PC-9 (cell line): Measurements from ENCODE around the gene CIAO3. TPM values are rescaled to one million over a fixed set of nuclear protein-coding genes. Genes with fewer than 3 reads are reported as not detected.

ENCODE experiments used
- BruUV-seq: library from RNA; stranded (reverse); fragments of 400-500 nt; replicated peaks from 2 replicates; lab custom pipeline; 2021; lab: Mats Ljungman, UMichigan
- CTCF ChIA-PET: fragments of 300-600 bp; sonication (Branson Sonifier 250); formaldehyde crosslinking; loops from one replicate; lab custom pipeline; 2022; ENCODE audit warnings: antibody characterized with exemption; lab: Charles Lee
- POLR2A ChIA-PET: fragments of 300-600 bp; sonication (Branson Sonifier 250); formaldehyde crosslinking; loops from one replicate; lab custom pipeline; 2022; ENCODE audit warnings: antibody characterized with exemption; ENCODE audit not compliant: unreplicated experiment; lab: Charles Lee
- DNase-seq, 2 experiments: peaks; one replicate each; pipeline versions ENCODE4 v3.0.0 to v3.0.0-alpha.2; 2015 to 2022; ENCODE audit warnings: mixed read lengths in 1 of 2
- H2AFZ ChIP-seq: fragments of 200-600 bp; sonication (generic); 2 replicates; pipeline ENCODE4 v1.8.1; 2017; ENCODE audit warnings: antibody characterized with exemption
- H3F3A ChIP-seq: fragments of 200-600 bp; sonication (generic); 2 replicates; pipeline ENCODE4 v1.8.1; 2017; ENCODE audit warnings: antibody characterized with exemption, mild to moderate bottlenecking, low read depth; ENCODE audit not compliant: insufficient read depth
- H3K27ac ChIP-seq: fragments of 200-600 bp; sonication (generic); 2 replicates; pipeline ENCODE4 v1.6.1; 2016; ENCODE audit warnings: mixed run types
- H3K27me3 ChIP-seq: fragments of 200-600 bp; sonication (generic); 2 replicates; pipeline ENCODE4 v1.6.1; 2016; ENCODE audit warnings: low read depth, mixed run types; ENCODE audit not compliant: insufficient read depth
- H3K36me3 ChIP-seq: fragments of 200-600 bp; sonication (generic); 2 replicates; pipeline ENCODE4 v1.6.1; 2016; ENCODE audit warnings: low read depth, mixed run types
- H3K4me1 ChIP-seq: fragments of 200-600 bp; sonication (generic); replicated peaks from 2 replicates; pipeline ENCODE4 v1.6.1; 2016; ENCODE audit warnings: mixed run types; ENCODE audit not compliant: insufficient read depth
- H3K4me2 ChIP-seq: fragments of 200-600 bp; sonication (generic); 2 replicates; pipeline ENCODE4 v1.6.1; 2017; ENCODE audit warnings: mixed run types
- H3K4me3 ChIP-seq: fragments of 200-600 bp; sonication (generic); 2 replicates; pipeline ENCODE4 v1.6.1; 2016; ENCODE audit warnings: mixed run types
- H3K79me2 ChIP-seq: fragments of 200-600 bp; sonication (generic); 2 replicates; pipeline ENCODE4 v1.6.1; 2017; ENCODE audit warnings: low read depth, mixed run types
- H3K9me2 ChIP-seq: fragments of 200-600 bp; sonication (generic); 2 replicates; pipeline ENCODE4 v1.8.1; 2017; ENCODE audit warnings: mild to moderate bottlenecking; ENCODE audit not compliant: insufficient read depth
- H3K9me3 ChIP-seq: fragments of 200-600 bp; sonication (generic); 2 replicates; pipeline ENCODE4 v1.8.1; 2016; ENCODE audit warnings: low read depth; ENCODE audit not compliant: insufficient read depth
- H4K20me1 ChIP-seq: fragments of 200-600 bp; sonication (generic); 2 replicates; pipeline ENCODE4 v1.8.1; 2017; ENCODE audit not compliant: insufficient read depth
- CTCF ChIP-seq: fragments of 200-600 bp; sonication (generic); conservative IDR thresholded peaks from 2 replicates; pipeline ENCODE4 v1.6.1; 2017; ENCODE audit warnings: mixed run types, antibody characterized with exemption, mild to moderate bottlenecking, moderate library complexity
- EZH2 ChIP-seq: fragments of 200-600 bp; sonication (generic); IDR thresholded peaks from 2 replicates; pipeline ENCODE4 v1.8.0; 2017; ENCODE audit warnings: antibody characterized with exemption, low read depth
- intact Hi-C: fragments of 100-400 bp; cut with micrococcal nuclease; formaldehyde crosslinking; loops from one replicate; pipeline ENCODE4 v1.10.0; 2022; ENCODE audit not compliant: unreplicated experiment
- total RNA-seq: library from RNA; stranded (reverse); gene quantifications from 2 replicates; pipeline ENCODE4 v1.2.3, GENCODE V29; 2021

Gene CIAO3
- total RNA-seq, 1 experiment from 2014 or later = 44.2 TPM

DNA sequence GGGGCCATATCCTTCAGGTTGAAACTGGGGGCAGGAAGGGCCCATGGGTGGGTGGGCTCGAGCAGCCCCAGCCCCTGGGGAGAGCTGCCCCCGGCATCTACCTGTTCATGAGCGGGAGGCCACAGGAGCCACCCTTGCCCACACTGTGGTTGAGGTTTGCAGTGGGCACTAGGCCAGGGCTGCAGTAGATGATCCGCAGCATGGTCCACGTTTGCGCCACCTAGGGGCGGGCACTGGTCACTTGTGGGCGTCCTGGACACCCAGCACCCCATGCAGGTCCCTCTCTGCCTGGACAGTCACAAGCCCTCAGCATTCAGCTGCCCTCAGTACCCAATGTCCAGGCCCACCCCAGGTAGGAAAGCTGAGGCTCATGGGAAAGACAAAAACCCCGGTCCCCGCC, 54.8 kb downstream of the CIAO3 start:
- ChIA-PET POLR2A (no interaction called here), CTCF (no interaction called here)
- intact Hi-C loops = no loop called here
- H3K4me2 ChIP-seq = no peak overlapping the region
- peaks cover 26% of the 10 kb centered on the region for H4K20me1 ChIP-seq
- H3K79me2 ChIP-seq = peaks cover 41% of the 10 kb centered on the region
- H3K4me1 ChIP-seq = peaks cover 46% of the 10 kb centered on the region
- no TSS peak for BruUV-seq
- peak in 1 of 2 experiments; percentile 65 for DNase-seq
- TF ChIP-seq EZH2 (no peak), CTCF (peak; percentile 71)
- no peak overlapping the region for H3K4me3 ChIP-seq
- no peaks in the 10 kb centered on the region; the same call in 1 of the 2 replicates for H3K36me3 ChIP-seq
- H2AFZ ChIP-seq = no peak overlapping the region
- no peak overlapping the region for H3K27ac ChIP-seq
- no peaks in the 10 kb centered on the region for H3K9me2 ChIP-seq
- H3K27me3 ChIP-seq = no peaks in the 10 kb centered on the region
- no peaks in the 10 kb centered on the region for H3K9me3 ChIP-seq
- peaks cover 32% of the 10 kb centered on the region; the same call in 1 of the 2 replicates for H3F3A ChIP-seq

GRCh38 chr16:684961-685696, 55.7 kb downstream of the CIAO3 start:
- ChIA-PET CTCF (no interaction called here), POLR2A (no interaction called here)
- peaks cover 30% of the 10 kb centered on the region for H4K20me1 ChIP-seq
- H3K27ac ChIP-seq = no peak overlapping the region
- H3K4me3 ChIP-seq = no peak overlapping the region
- no peaks in the 10 kb centered on the region; the same call in 1 of the 2 replicates for H3K36me3 ChIP-seq
- H3K9me3 ChIP-seq = no peaks in the 10 kb centered on the region
- H3K9me2 ChIP-seq = no peaks in the 10 kb centered on the region
- peak overlapping the region; percentile 86 for H3K4me2 ChIP-seq
- peaks cover 45% of the 10 kb centered on the region for H3K79me2 ChIP-seq
- H2AFZ ChIP-seq = no peak overlapping the region
- DNase-seq = no peak
- TF ChIP-seq EZH2 = no peak
- no peaks in the 10 kb centered on the region for H3K27me3 ChIP-seq
- peaks cover 31% of the 10 kb centered on the region; the same call in 1 of the 2 replicates for H3F3A ChIP-seq
- peaks cover 41% of the 10 kb centered on the region for H3K4me1 ChIP-seq
- no TSS peak for BruUV-seq
- intact Hi-C loops = loop anchor here (5.0 kb wide), 1 partner anchor 158 kb away; the partner anchor contains the start of gene CAPN15

DNA sequence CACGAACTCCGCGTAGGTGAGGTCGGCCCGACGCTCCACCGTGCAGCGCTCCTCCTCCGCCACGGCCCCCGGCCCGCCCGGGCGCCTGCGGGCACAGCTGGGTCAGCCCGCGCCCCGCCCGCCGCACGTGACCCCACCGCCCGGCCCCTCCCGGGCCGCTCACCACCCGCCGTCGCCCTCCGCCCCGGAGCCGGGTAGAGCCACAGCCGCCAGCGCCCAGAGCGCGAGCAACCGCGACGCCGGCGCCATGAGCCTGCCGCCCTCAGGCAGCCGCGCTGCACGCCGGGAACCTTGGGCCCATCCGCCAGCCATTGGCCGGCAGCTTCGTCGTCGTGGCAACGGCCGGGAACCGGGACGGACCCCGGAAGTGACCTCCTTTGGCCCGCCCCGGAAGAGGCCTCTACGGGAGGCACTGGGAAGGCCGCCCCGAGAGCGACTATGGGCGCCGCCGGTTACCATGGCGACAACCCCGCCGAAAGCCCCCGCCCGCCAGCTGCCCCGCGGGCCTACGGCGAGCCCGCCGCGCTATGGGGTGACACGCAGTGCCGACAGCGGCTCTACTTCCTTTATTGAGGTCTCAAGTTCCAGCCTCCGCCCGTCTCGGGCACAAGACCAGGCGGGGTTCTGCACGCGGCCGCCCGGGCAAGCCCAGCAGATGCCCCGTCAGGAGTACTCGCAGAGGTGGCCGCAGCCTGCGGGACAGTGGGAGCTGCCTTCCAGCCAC, 56.6 kb downstream of the CIAO3 start, which contains the start of gene JMJD8:
JMJD8 (minus strand) TSS at position 264 of the 724 bp plus-strand sequence; CDS start at position 249, 15 bp downstream.
- ChIA-PET CTCF (no interaction called here), POLR2A (no interaction called here)
- Histone ChIP-seq H3K4me2 (peak within 1 kb of the TSS; percentile 86), H3F3A (peaks cover 34% of the 10 kb centered on the region; the same call in 1 of the 2 replicates), H3K79me2 (peaks cover 39% of the 10 kb centered on the region), H3K27me3 (no peaks in the 10 kb centered on the region), H3K9me2 (no peaks in the 10 kb centered on the region), H2AFZ (peak within 1 kb of the TSS; percentile 68; the same call in 1 of the 2 replicates), H3K27ac (no peak within 1 kb of the TSS), H4K20me1 (peaks cover 30% of the 10 kb centered on the region), H3K9me3 (no peaks in the 10 kb centered on the region), H3K4me3 (peak within 1 kb of the TSS; percentile 83), H3K36me3 (no peaks in the 10 kb centered on the region; the same call in 1 of the 2 replicates), H3K4me1 (peaks cover 37% of the 10 kb centered on the region)
- no TSS peak for BruUV-seq
- intact Hi-C loops = loop anchor here (5.0 kb wide), 1 partner anchor 157 kb away; the partner anchor contains the start of gene CAPN15
- TF ChIP-seq CTCF = no peak
- no peak for TF ChIP-seq EZH2
- DNase-seq = peak; percentile 92 to 99
